ENCODE measurements around the gene KIF5A.

The KIF5A gene

DNA sequence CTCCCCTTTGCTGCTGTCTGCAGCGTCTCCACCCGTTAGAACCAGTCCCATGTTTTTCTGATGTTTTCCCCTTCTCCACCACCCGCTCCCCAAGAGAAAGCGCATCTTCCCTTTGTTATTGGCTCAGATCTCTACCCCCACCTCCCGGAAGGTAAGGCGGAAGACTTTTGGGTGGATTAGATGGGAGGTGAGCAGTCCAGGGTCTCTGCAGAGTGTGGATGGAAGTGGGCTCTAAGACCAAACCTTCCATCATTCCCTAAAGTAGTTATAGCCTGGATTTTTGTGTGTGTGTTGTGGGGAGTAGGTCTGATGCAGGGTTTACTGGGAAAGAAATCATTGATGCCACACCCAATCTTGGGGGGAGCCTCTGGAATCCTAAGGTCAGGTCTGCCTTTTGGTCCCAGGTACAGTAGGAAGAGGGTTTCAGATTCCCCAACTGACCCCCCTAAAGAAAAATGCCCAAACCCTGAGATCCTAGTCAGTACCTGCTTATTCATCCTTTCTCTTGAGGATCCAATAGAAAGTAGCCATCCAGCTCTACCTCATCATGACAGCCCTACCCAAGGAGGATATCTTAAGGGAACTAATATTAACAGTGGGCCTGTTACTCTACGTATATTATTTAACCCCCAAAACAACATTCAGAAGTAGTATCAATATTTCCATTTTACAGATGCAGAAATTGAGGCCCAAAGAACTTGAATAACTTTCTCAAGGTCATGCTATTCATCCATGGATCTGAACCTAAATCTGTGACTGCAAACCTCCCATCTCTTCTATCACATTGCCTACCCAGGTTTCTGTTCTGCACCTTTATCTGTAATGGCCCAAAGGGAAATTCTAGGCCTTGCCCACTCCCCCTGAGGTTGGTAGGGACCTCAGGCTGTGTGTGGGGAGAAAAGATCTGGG, 1.1 kb downstream of the KIF5A start:
- Histone ChIP-seq H4K20me1 (ENCODE audit: control insufficient read depth, insufficient read depth, low read depth, low read length) (no peaks in the 10 kb centered on the region), H3K9me3 (ENCODE audit: control insufficient read depth, insufficient read depth, low read length) (no peaks in the 10 kb centered on the region), H3F3A (ENCODE audit: control insufficient read depth, insufficient read depth) (peaks cover 5% of the 10 kb centered on the region), H3K4me1 (ENCODE audit: control insufficient read depth, low read length) (peaks cover 23% of the 10 kb centered on the region), H3K27me3 (ENCODE audit: control insufficient read depth, low read length) (peaks cover 26% of the 10 kb centered on the region), H3K36me3 (ENCODE audit: control insufficient read depth, low read length) (peaks cover 3% of the 10 kb centered on the region; the same call in 1 of the 2 replicates), H3K9me2 (replicated peaks; ENCODE audit: control insufficient read depth, low read length) (no peaks in the 10 kb centered on the region), H3K4me3 (ENCODE audit: low read length) (no peak overlapping the region), H3K4me2 (ENCODE audit: low read length) (no peak overlapping the region), H3K27ac (ENCODE audit: low read depth, low read length) (no peak overlapping the region), H3K79me2 (ENCODE audit: control insufficient read depth, low read length) (peaks cover 11% of the 10 kb centered on the region)
- TF ChIP-seq, protein P1, sequence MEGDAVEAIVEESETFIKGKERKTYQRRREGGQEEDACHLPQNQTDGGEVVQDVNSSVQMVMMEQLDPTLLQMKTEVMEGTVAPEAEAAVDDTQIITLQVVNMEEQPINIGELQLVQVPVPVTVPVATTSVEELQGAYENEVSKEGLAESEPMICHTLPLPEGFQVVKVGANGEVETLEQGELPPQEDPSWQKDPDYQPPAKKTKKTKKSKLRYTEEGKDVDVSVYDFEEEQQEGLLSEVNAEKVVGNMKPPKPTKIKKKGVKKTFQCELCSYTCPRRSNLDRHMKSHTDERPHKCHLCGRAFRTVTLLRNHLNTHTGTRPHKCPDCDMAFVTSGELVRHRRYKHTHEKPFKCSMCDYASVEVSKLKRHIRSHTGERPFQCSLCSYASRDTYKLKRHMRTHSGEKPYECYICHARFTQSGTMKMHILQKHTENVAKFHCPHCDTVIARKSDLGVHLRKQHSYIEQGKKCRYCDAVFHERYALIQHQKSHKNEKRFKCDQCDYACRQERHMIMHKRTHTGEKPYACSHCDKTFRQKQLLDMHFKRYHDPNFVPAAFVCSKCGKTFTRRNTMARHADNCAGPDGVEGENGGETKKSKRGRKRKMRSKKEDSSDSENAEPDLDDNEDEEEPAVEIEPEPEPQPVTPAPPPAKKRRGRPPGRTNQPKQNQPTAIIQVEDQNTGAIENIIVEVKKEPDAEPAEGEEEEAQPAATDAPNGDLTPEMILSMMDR (IDR thresholded peaks at IDR 0.05; ENCODE audit: low read depth, low read length, poor library complexity, severe bottlenecking) = no peak
- TF ChIP-seq EZH2phosphoT487 (IDR thresholded peaks at IDR 0.05; ENCODE audit: borderline replicate concordance, low read length) = no peak

GRCh38 chr12:57551637-57552305, 1.9 kb downstream of the KIF5A start:
- Histone ChIP-seq H3K36me3 (ENCODE audit: control insufficient read depth, low read length) (peaks cover under 1% of the 10 kb centered on the region; the same call in 1 of the 2 replicates), H3K4me2 (ENCODE audit: low read length) (no peak overlapping the region), H3K9me3 (ENCODE audit: control insufficient read depth, insufficient read depth, low read length) (no peaks in the 10 kb centered on the region), H3K4me3 (ENCODE audit: low read length) (no peak overlapping the region), H3K9me2 (replicated peaks; ENCODE audit: control insufficient read depth, low read length) (no peaks in the 10 kb centered on the region), H3K27me3 (ENCODE audit: control insufficient read depth, low read length) (peaks cover 26% of the 10 kb centered on the region), H3K79me2 (ENCODE audit: control insufficient read depth, low read length) (peaks cover 2% of the 10 kb centered on the region), H3K4me1 (ENCODE audit: control insufficient read depth, low read length) (peaks cover 17% of the 10 kb centered on the region), H3K27ac (ENCODE audit: low read depth, low read length) (no peak overlapping the region), H3F3A (ENCODE audit: control insufficient read depth, insufficient read depth) (peaks cover 5% of the 10 kb centered on the region), H4K20me1 (ENCODE audit: control insufficient read depth, insufficient read depth, low read depth, low read length) (no peaks in the 10 kb centered on the region)
- TF ChIP-seq, protein P1 (IDR thresholded peaks at IDR 0.05; ENCODE audit: low read depth, low read length, poor library complexity, severe bottlenecking) = no peak
- TF ChIP-seq EZH2phosphoT487 (IDR thresholded peaks at IDR 0.05; ENCODE audit: borderline replicate concordance, low read length) = no peak

GRCh38 chr12:57552306-57552651, 2.4 kb downstream of the KIF5A start:
- Histone ChIP-seq H3K9me2 (replicated peaks; ENCODE audit: control insufficient read depth, low read length) (no peaks in the 10 kb centered on the region), H3K4me2 (ENCODE audit: low read length) (no peak overlapping the region)

More at GRCh38 chr12:57552306-57552651, 2.4 kb downstream of the KIF5A start:
- Histone ChIP-seq H3K79me2 (ENCODE audit: control insufficient read depth, low read length) (no peaks in the 10 kb centered on the region), H3F3A (ENCODE audit: control insufficient read depth, insufficient read depth) (peaks cover 5% of the 10 kb centered on the region), H3K9me3 (ENCODE audit: control insufficient read depth, insufficient read depth, low read length) (no peaks in the 10 kb centered on the region), H3K36me3 (ENCODE audit: control insufficient read depth, low read length) (no peaks in the 10 kb centered on the region), H4K20me1 (ENCODE audit: control insufficient read depth, insufficient read depth, low read depth, low read length) (no peaks in the 10 kb centered on the region), H3K4me3 (ENCODE audit: low read length) (no peak overlapping the region), H3K27ac (ENCODE audit: low read depth, low read length) (no peak overlapping the region), H3K4me1 (ENCODE audit: control insufficient read depth, low read length) (peaks cover 16% of the 10 kb centered on the region), H3K27me3 (ENCODE audit: control insufficient read depth, low read length) (peaks cover 26% of the 10 kb centered on the region)
- TF ChIP-seq EZH2phosphoT487 (IDR thresholded peaks at IDR 0.05; ENCODE audit: borderline replicate concordance, low read length) = no peak
- TF ChIP-seq, protein P1 (IDR thresholded peaks at IDR 0.05; ENCODE audit: low read depth, low read length, poor library complexity, severe bottlenecking) = no peak
